ENCODE results near the gene PDCL2. TPM values are rescaled to one million over a fixed set of nuclear protein-coding genes. Genes with fewer than 3 reads are reported as not detected.
A peak's percentile ranks its signal among the peaks of the same experiment; 100 is the strongest.

PDCL2 gene
- total and polyA plus RNA-seq, 2 of the 13 experiments (the other 11 are each of a cell fraction or from before 2014, with no cell fraction given) = not detected

- TF ChIP-seq NONO (IDR thresholded peaks at IDR 0.05) (no peak), NONO (CRISPR knock-in tag; conservative IDR thresholded peaks at IDR 0.05) (peak; percentile 81), ZNF629 (CRISPR knock-in tag; conservative IDR thresholded peaks at IDR 0.05) (no peak), MAFK (conservative IDR thresholded peaks at IDR 0.05 in 1 of 2, IDR thresholded peaks at IDR 0.05 in 1 of 2; ENCODE audit: low read length in 2 of 2) (no peak), ZNF205 (CRISPR knock-in tag; IDR thresholded peaks at IDR 0.05) (0 out of 2 replicates have a peak, but pooled peaks have one; percentile 34), RFX3 (CRISPR knock-in tag; IDR thresholded peaks at IDR 0.05) (no peak), AKAP8 (CRISPR knock-in tag; IDR thresholded peaks at IDR 0.05) (0 out of 2 replicates have a peak, but pooled peaks have one; percentile 65), ZNF670 (CRISPR knock-in tag; IDR thresholded peaks at IDR 0.05; ENCODE audit: borderline replicate concordance) (no peak), ZBTB38 (CRISPR knock-in tag; IDR thresholded peaks at IDR 0.05) (peak; percentile 46; the same call in 1 of the 2 replicates), ZFP91 (CRISPR knock-in tag; IDR thresholded peaks at IDR 0.05; ENCODE audit: borderline replicate concordance) (peak; percentile 67), ZNF20 (CRISPR knock-in tag; IDR thresholded peaks at IDR 0.05) (0 out of 2 replicates have a peak, but pooled peaks have one; percentile 5), GABPA (IDR thresholded peaks at IDR 0.05; ENCODE audit: low read depth, low read length) (peak; percentile 71), GABPA (CRISPR knock-in tag; IDR thresholded peaks at IDR 0.05; ENCODE audit: low read depth) (peak; percentile 71), IKZF5 (CRISPR knock-in tag; IDR thresholded peaks at IDR 0.05) (no peak; the same call in 1 of the 2 replicates), ZNF253 (CRISPR knock-in tag; IDR thresholded peaks at IDR 0.05; ENCODE audit: borderline replicate concordance) (no peak), ELF3 (CRISPR knock-in tag; IDR thresholded peaks at IDR 0.05) (0 out of 2 replicates have a peak, but pooled peaks have one; percentile 32), CCDC6 (CRISPR knock-in tag; IDR thresholded peaks at IDR 0.05) (peak; percentile 60), NR2F2 (IDR thresholded peaks at IDR 0.05; ENCODE audit: borderline replicate concordance, low read depth) (no peak), AHDC1 (CRISPR knock-in tag; IDR thresholded peaks at IDR 0.05; ENCODE audit: borderline replicate concordance) (no peak), HOXA5 (CRISPR knock-in tag; IDR thresholded peaks at IDR 0.05) (no peak), ZNF557 (CRISPR knock-in tag; IDR thresholded peaks at IDR 0.05) (no peak), PTBP1 (IDR thresholded peaks at IDR 0.05; ENCODE audit: low read depth, low read length, poor library complexity, severe bottlenecking) (peak; percentile 68)
These were observed 46.2 kb downstream of the PDCL2 start (continued) for GRCh38 chr4:55545641-55546505.
